Measurements from ENCODE around the gene EPB41L5.
"Not testable (repeated sequence)": the region's sequence is repeated elsewhere in the genome, so short reads cannot be mapped to it uniquely, and the experiment has no call there.

The EPB41L5 gene

GRCh38 chr2:120182019-120182560 is 169.2 kb downstream of the EPB41L5 start:
- TF ChIP-seq CTCF (IDR thresholded peaks at IDR 0.05; ENCODE audit: insufficient read depth, low read depth, low read length, missing control alignments): no peak
- no peak for DNase-seq (ENCODE audit: low read depth)
- no peak overlapping the region for H3K4me3 ChIP-seq (ENCODE audit: low read length)

GRCh38 chr2:120189189-120189588 is 176.3 kb downstream of the EPB41L5 start:
- no peak overlapping the region for H3K4me3 ChIP-seq (ENCODE audit: low read length)
- DNase-seq (ENCODE audit: low read depth): peak; percentile 17
- TF ChIP-seq CTCF (IDR thresholded peaks at IDR 0.05; ENCODE audit: insufficient read depth, low read depth, low read length, missing control alignments): no peak

- H3K4me3 ChIP-seq (ENCODE audit: low read length): no peak overlapping the region
- DNase-seq (ENCODE audit: low read depth): no peak
- TF ChIP-seq CTCF (IDR thresholded peaks at IDR 0.05; ENCODE audit: insufficient read depth, low read depth, low read length, missing control alignments): no peak
Measured at GRCh38 chr2:120192280-120192679, 179.4 kb downstream of the EPB41L5 start.

- DNase-seq (ENCODE audit: low read depth): no peak
- H3K4me3 ChIP-seq (ENCODE audit: low read length): no peak overlapping the region
- no peak for TF ChIP-seq CTCF (IDR thresholded peaks at IDR 0.05; ENCODE audit: insufficient read depth, low read depth, low read length, missing control alignments)
Measured at GRCh38 chr2:120195553-120195952, 182.7 kb downstream of the EPB41L5 start.

- DNase-seq (ENCODE audit: low read depth); H3K4me3 ChIP-seq (ENCODE audit: low read length): not testable (repeated sequence)
Measured at GRCh38 chr2:120199817-120200459, 187.1 kb downstream of the EPB41L5 start.

- H3K4me3 ChIP-seq (ENCODE audit: low read length): no peak overlapping the region
- TF ChIP-seq CTCF (IDR thresholded peaks at IDR 0.05; ENCODE audit: insufficient read depth, low read depth, low read length, missing control alignments): no peak
Measured at GRCh38 chr2:120203251-120204021, 190.6 kb downstream of the EPB41L5 start.

GRCh38 chr2:120204022-120204405 is 191.1 kb downstream of the EPB41L5 start:
- no peak overlapping the region for H3K4me3 ChIP-seq (ENCODE audit: low read length)

More at GRCh38 chr2:120203251-120204021, 190.6 kb downstream of the EPB41L5 start:
- no peak for DNase-seq (ENCODE audit: low read depth)

More at GRCh38 chr2:120204022-120204405, 191.1 kb downstream of the EPB41L5 start:
- no peak for TF ChIP-seq CTCF (IDR thresholded peaks at IDR 0.05; ENCODE audit: insufficient read depth, low read depth, low read length, missing control alignments)
- DNase-seq (ENCODE audit: low read depth): no peak

Measured in epithelial cell of esophagus (primary cell).